Mucosa of stomach (tissue), 1 donor: ENCODE data around the gene MMAB.

Experiments
- H3K27me3 ChIP-seq: one replicate; pipeline ENCODE4 v1.7.0; 2013; ENCODE audit warnings: mild to moderate bottlenecking, low read length; ENCODE audit not compliant: control insufficient read depth, insufficient read depth
- H3K36me3 ChIP-seq: one replicate; pipeline ENCODE4 v1.7.0; 2013; ENCODE audit warnings: low read length; ENCODE audit not compliant: control insufficient read depth, insufficient read depth
- H3K4me1 ChIP-seq: one replicate; pipeline ENCODE4 v1.7.0; 2013; ENCODE audit warnings: mild to moderate bottlenecking, low read length; ENCODE audit not compliant: control insufficient read depth, insufficient read depth
- H3K4me3 ChIP-seq: one replicate; pipeline ENCODE4 v1.7.0; 2013; ENCODE audit warnings: low read length
- H3K9ac ChIP-seq: one replicate; pipeline ENCODE4 v1.7.0; 2013; ENCODE audit warnings: mild to moderate bottlenecking, low read length, moderate library complexity
- H3K9me3 ChIP-seq: one replicate; pipeline ENCODE4 v1.7.0; 2013; ENCODE audit warnings: mild to moderate bottlenecking, low read length, moderate library complexity; ENCODE audit not compliant: control insufficient read depth
- donor health status: Pancreatic carcinoma.

The MMAB gene

DNA sequence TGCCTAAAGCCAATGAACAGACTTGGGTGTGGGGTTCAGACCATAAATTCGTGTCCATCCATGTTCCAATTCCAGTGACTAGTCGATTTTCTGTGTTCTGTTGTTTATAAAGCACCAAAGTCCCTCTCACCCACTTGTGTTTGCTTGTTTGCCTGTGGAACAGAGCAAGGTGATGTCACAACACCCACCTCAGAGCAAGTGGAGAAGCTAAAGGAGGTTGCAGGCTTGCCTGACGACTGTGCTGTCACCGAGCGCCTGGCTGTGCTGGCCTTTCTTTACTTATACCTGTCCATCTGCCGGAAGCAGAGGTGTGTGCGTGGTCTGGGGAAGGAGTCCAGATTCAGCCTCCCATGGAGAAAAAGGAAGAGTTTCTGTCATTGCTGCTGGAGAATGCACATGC lies 6.3 kb upstream of the MMAB start:
- no peaks in the 10 kb centered on the region for H3K27me3 ChIP-seq
- peaks cover 8% of the 10 kb centered on the region for H3K36me3 ChIP-seq
- H3K4me3 ChIP-seq: no peak overlapping the region
- no peak overlapping the region for H3K9ac ChIP-seq
- H3K9me3 ChIP-seq: no peaks in the 10 kb centered on the region
- peaks cover 10% of the 10 kb centered on the region for H3K4me1 ChIP-seq

DNA sequence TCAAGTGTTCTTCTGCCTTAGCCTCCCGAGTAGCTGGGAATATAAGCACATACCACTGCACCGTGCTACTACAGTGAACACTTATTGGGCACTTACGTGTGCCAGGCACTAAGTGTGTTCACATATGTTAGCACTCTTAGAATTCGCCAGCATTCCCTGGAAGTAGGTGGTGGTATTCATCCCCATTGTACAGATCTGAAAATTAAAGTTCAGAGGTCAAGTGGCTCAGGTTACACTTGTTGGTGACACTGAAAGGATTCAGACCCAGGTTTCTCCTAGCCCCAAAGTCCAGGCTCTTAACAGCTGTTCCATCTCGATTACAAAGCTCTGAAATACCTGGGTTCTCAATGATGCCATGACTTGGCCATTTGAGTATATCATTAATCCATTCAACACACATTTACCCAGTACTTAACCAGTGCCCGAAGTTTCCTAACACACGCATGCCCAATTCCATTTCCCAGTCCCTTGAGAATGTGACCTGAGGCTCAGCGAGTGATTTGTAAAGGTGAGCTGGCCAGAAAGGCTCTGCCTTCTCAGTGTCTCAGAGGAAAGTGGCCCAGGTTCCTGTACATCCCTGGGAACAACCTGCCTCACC lies 5.1 kb upstream of the MMAB start:
- H3K27me3 ChIP-seq: no peaks in the 10 kb centered on the region
- H3K9ac ChIP-seq: no peak overlapping the region
- H3K4me3 ChIP-seq: no peak overlapping the region
- H3K36me3 ChIP-seq: peaks cover 4% of the 10 kb centered on the region
- H3K9me3 ChIP-seq: no peaks in the 10 kb centered on the region
- peaks cover 18% of the 10 kb centered on the region for H3K4me1 ChIP-seq

DNA sequence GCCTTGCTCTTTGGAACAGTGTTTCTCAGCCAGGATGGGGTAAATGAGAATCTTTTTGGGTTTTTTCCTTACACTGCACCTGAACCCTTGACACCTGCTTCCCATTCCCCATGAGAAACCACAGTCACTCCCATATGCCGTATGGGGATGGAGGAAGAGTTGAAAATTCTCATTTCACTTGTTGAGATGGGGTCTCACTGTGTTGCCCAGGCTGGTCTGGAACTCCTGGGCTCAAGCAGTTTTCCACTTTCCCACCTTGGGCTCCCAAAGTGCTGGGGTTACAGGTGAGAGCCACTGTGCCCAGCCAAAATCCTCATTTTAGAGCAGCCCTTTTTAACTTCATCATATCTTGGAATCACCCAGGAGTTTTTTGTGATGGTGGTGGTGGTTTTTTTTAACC lies 4.0 kb upstream of the MMAB start:
- peaks cover 25% of the 10 kb centered on the region for H3K4me1 ChIP-seq
- H3K9me3 ChIP-seq: no peaks in the 10 kb centered on the region
- no peaks in the 10 kb centered on the region for H3K27me3 ChIP-seq
- no peak overlapping the region for H3K4me3 ChIP-seq
- H3K9ac ChIP-seq: no peak overlapping the region
- H3K36me3 ChIP-seq: peaks cover 4% of the 10 kb centered on the region

DNA sequence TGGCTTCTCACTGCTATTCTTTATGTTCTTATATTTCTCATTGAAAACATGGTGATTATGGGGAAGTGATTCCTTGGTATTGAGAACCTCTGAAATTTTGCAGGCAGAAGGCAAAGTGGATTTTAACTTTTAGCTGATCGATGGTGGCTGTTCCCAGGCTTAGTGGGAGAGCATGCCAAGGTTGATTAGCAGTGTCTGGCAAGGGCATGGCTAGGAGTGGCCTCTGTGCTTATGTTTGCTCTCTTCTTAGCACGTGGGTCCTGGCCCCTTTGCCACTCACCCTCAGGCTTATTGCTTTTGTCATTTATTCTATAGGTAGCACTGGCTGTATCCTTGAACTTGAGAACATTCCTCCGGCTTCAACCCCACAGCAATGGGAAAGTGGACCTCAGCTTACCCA lies 2.4 kb upstream of the MMAB start:
- no peaks in the 10 kb centered on the region for H3K9me3 ChIP-seq
- no peak overlapping the region for H3K4me3 ChIP-seq
- peaks cover 25% of the 10 kb centered on the region for H3K4me1 ChIP-seq
- peaks cover under 1% of the 10 kb centered on the region for H3K36me3 ChIP-seq
- H3K9ac ChIP-seq: no peak overlapping the region
- no peaks in the 10 kb centered on the region for H3K27me3 ChIP-seq

DNA sequence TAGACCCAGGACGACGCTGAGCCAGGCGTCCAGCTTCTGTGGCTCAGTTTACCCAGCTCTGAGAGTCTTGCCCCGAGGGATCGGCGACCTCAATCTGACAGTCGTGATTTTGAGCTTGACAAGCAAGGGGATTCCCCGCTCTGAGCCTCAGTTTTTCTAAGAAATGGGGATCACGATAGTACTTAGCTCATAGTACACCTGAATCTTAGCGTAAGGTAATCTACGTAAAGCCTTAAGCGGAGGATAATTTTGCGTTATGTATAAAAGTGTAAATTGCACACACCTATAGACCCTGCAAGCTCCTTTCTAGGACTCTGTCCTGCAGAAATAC lies 575 bp upstream of the MMAB start:
- Histone ChIP-seq H3K4me3 (peak overlapping the region; percentile 87), H3K9ac (peak overlapping the region; percentile 76), H3K27me3 (no peaks in the 10 kb centered on the region), H3K9me3 (no peaks in the 10 kb centered on the region), H3K36me3 (no peaks in the 10 kb centered on the region), H3K4me1 (peaks cover 25% of the 10 kb centered on the region)

DNA sequence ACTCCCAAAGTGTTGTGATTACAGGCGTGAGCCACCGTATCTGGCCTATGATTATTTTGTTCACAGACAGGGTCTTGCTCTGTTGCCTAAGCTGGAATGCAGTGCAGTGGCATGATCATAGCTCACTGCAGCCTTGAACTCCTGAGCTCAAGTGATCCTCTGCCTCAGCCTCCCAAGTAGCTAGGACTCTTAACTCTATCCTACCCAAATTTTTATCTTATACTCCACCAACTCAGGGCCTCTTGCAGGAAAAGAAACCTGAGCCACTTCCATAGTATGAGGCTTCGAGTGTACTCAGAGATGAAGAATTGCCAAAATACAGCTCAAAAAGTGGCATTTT lies 828 bp downstream of the MMAB start:
- Histone ChIP-seq H3K9ac (peak overlapping the region; percentile 69), H3K9me3 (no peaks in the 10 kb centered on the region), H3K27me3 (no peaks in the 10 kb centered on the region), H3K4me3 (peak overlapping the region; percentile 58), H3K36me3 (no peaks in the 10 kb centered on the region), H3K4me1 (peaks cover 25% of the 10 kb centered on the region)

DNA sequence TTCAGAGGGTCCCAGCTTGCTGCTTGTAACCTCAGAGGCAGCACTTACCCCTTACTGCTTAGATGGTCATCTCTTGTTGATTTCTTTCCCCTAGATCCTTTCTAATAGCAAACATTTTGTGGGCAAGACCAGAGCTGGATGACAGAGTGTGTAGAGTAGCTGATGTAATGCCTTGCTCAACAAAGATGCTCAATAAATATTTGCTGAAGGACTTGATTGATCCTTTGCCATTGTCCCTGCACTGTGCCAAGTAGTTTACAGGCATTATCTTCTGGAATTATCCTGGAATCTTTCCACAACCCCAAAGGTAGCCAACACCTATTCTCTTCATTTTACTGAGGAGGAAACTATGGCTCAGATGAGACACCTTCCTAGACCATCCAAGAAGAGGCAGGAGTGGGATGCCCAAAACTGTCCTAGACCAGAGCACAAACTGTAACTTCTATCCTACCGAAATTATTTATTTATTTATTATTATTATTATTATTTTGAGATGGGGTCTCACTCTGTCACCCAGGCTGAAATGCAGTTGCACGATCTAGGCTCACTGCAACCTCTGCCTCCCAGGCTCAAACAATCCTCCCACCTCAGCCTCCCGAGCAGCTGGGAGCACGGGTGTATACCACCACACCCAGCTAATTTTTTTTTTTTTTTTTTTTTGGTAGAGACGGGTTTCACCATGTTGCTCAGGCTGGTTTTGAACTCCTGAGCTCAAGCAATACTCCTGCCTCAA lies 1.4 kb downstream of the MMAB start:
- Histone ChIP-seq H3K27me3 (no peaks in the 10 kb centered on the region), H3K4me1 (peaks cover 25% of the 10 kb centered on the region), H3K9ac (no peak overlapping the region), H3K4me3 (no peak overlapping the region), H3K9me3 (no peaks in the 10 kb centered on the region), H3K36me3 (no peaks in the 10 kb centered on the region)

DNA sequence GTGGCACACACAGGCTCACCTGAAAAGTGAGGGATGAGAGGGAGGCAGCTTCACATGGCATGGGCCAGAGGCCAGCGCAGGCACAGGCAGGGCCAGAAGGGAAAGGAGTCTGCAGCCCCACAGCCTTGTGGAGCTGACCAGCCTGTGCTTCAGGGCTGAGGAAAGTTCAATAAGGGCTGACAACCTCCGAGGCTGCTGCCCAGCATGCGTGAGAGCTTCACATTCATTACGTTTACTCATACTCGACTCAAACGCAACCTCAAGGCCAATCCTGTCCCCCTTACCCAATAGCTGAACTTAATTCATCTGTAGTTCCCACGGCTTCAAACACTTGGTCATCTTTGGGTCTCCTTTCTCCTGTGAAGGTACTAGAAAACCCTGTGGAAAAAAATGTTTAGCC lies 4.8 kb downstream of the MMAB start:
- Histone ChIP-seq H3K4me1 (peaks cover 8% of the 10 kb centered on the region), H3K9me3 (no peaks in the 10 kb centered on the region), H3K27me3 (no peaks in the 10 kb centered on the region), H3K9ac (no peak overlapping the region), H3K36me3 (no peaks in the 10 kb centered on the region), H3K4me3 (no peak overlapping the region)

DNA sequence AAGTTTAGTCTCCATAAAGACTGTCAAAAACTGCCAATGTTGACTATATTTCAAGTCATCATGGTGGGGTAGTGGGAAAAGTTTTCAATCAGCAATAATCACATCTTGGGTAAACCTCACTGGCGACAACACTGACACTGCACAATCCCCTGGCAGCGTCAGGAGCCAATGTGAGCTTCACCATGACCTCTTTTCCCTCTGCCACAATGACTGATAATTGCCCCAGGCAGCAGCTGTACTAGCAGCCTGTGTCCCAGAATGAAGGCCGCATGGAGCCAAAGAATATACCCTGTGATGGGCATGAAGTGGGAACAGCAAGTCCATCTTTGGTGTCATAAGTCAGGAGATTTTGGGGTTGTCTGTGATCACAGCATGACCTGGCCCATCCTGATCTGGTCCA lies 5.3 kb downstream of the MMAB start:
- Histone ChIP-seq H3K4me1 (peaks cover 7% of the 10 kb centered on the region), H3K4me3 (no peak overlapping the region), H3K9ac (no peak overlapping the region), H3K27me3 (no peaks in the 10 kb centered on the region), H3K36me3 (no peaks in the 10 kb centered on the region), H3K9me3 (no peaks in the 10 kb centered on the region)

DNA sequence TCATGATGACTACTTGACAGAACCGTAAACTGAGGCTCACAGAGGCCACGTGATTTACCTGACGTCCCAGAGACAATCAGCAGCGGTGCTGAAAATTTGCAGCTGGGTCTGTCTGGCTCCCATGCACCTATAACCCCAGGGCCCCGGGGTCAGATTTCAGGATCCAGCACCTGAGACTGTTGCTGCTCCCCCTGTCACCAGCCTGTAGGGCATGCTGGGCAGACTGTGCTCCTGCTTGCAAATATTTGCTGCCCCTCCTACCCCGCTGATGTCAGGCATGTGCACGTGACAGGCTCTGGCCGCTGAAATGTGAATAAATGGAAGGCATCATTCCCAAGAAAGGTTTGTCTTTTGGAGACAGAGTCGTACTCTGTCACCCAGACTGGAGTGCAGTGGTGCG lies 6.0 kb downstream of the MMAB start:
- Histone ChIP-seq H3K9ac (no peak overlapping the region), H3K9me3 (no peaks in the 10 kb centered on the region), H3K36me3 (no peaks in the 10 kb centered on the region), H3K4me1 (peaks cover under 1% of the 10 kb centered on the region), H3K27me3 (no peaks in the 10 kb centered on the region), H3K4me3 (no peak overlapping the region)

DNA sequence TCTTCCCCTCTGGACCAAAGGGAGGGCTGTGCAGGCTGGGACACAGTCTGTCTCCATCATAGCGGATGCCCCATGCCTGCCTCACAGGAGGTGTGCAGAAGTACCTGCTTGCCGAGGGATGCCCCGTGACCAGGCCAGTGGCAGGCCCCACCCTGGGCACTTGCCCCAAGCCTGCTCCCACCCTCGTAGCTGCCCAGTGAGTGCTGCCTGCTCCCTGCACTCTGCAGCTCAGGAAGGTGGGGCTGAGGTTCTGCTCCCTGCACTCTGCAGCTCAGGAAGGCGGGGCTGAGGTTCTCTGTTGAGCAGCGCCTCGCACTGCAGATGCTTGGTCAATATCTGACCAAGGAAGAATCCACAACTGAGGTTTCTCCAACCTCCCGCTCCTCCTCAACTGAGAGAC lies 6.9 kb downstream of the MMAB start:
- Histone ChIP-seq H3K4me1 (no peaks in the 10 kb centered on the region), H3K36me3 (no peaks in the 10 kb centered on the region), H3K4me3 (no peak overlapping the region), H3K27me3 (no peaks in the 10 kb centered on the region), H3K9me3 (no peaks in the 10 kb centered on the region), H3K9ac (no peak overlapping the region)

DNA sequence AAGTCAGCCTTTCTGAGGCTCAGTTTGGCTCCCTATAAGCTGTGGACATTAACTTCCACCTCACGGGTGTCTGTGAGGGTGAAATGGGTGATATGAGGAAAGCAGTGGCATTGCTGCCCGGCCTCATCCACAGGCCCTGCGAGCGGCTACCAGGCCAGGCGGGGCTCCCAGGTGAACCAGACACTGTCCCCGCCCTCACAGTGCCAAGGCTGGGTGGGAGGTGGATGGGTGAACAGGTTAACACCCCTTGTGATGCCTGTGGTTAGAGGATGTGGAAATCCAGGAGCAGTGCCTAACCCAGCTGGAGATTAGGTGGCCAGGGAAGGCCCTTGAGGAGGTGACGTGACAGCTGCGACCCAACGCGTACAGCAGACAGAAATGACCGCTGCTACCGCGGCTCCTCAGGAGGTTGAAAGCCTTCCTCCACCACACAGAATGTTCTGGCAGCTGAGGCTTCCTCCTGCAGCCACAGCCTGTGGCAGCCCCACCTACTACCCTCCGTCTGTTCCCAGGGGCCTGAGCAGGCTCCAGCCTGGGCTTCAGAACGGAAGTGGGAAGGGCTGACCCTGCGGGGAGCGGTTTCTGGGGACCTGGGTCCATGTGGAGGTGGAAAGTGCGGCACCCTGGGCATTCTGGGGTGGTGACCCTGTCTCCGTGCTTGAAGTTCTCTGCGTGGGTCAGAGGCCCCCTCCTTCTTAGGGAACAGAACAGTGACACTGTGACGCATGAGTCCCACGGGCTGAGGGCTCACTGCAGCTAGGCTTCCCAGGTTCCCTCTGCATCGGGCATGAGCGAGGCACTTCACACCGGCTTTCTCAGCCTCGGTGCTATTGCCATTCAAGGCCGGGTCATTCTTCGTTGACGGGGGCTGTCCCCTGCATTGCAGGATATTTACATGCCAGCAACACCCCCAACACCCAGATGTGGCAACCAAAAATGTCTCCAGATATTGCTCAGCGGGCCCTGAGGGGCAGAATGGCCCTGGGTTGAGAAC lies 9.7 kb downstream of the MMAB start:
- Histone ChIP-seq H3K9me3 (no peaks in the 10 kb centered on the region), H3K4me3 (no peak overlapping the region), H3K4me1 (no peaks in the 10 kb centered on the region), H3K36me3 (no peaks in the 10 kb centered on the region), H3K9ac (no peak overlapping the region), H3K27me3 (no peaks in the 10 kb centered on the region)
